ENCODE measurements around the gene TENT4A. TPM values are rescaled to one million over a fixed set of nuclear protein-coding genes. Genes with fewer than 3 reads are reported as not detected.

Gene TENT4A
- total RNA-seq, 1 experiment from 2014 or later, result 51.7 TPM

DNA sequence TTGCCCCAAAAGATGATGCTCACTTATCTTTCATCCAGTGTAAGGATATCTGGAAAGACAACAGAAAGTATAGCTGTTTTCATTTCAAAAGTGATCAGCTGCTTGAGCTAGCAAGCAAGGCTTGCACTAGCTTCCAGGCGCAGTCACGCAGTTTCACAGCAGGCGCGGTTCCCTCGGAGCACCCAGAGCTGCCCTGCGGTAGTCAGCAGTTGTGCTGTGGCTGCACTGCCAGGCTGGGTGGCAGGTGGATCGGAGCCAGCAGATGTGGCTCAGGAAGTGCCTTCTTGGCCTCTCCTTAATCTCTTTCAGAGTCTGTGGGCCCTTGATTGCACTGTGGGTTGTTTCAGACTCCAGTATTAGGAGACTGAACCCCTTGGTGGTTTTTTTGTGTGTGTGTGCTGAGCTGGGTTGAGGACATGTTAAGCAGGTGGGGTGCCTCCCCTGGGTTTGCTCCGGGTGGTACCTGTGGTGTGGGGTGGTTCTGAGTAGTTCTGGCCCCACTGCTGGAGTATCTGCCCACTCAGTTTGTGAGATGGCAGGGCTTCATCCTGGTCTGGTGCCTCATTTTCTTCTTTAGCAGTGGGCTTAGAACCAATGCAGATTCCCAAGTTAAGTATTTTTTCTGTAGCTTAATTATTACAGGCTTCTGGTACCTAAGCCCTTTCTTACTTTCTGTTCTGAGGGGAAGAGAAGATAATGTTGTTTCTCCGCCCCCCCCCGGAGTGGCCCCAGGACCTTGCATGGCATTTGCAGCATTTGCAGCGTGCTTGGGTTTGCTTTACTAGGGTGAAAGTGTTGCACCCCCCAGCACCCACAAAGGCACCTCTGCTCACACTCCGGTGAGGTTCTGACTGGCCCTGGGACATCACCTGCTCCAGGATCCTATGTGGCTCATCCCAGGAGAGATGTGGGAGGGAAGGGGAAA lies 16.4 kb downstream of the TENT4A start:
- Histone ChIP-seq H3K4me1 (ENCODE audit: insufficient read depth, low read length, poor library complexity, severe bottlenecking) (peaks cover 70% of the 10 kb centered on the region), H3K36me3 (ENCODE audit: insufficient read depth, low read length, poor library complexity, severe bottlenecking) (no peaks in the 10 kb centered on the region), H3K27ac (ENCODE audit: low read depth, low read length, poor library complexity, severe bottlenecking) (peak overlapping the region; percentile 52), H3K27me3 (replicated peaks; ENCODE audit: insufficient read depth, low read depth, low read length, poor library complexity) (no peaks in the 10 kb centered on the region), H3K4me3 (ENCODE audit: low read depth, low read length, poor library complexity, severe bottlenecking) (peak overlapping the region; percentile 6), H3K9me3 (ENCODE audit: low read depth, low read length, poor library complexity, severe bottlenecking) (no peaks in the 10 kb centered on the region)
- intact Hi-C loops (cut with micrococcal nuclease; ENCODE audit: unreplicated experiment), result no loop called here
- ChIA-PET POLR2A (ENCODE audit: low non-redundant PET) (no interaction called here), CTCF (no interaction called here)
- no TSS peak for BruUV-seq (replicated peaks)
- TF ChIP-seq EZH2 (IDR thresholded peaks at IDR 0.05; ENCODE audit: borderline replicate concordance, low read depth, low read length, poor library complexity, severe bottlenecking), result no peak
- TF ChIP-seq CTCF (conservative IDR thresholded peaks at IDR 0.05; ENCODE audit: low read depth, low read length), result no peak
- peak; percentile 51 for DNase-seq (ENCODE audit: low spot score)

DNA sequence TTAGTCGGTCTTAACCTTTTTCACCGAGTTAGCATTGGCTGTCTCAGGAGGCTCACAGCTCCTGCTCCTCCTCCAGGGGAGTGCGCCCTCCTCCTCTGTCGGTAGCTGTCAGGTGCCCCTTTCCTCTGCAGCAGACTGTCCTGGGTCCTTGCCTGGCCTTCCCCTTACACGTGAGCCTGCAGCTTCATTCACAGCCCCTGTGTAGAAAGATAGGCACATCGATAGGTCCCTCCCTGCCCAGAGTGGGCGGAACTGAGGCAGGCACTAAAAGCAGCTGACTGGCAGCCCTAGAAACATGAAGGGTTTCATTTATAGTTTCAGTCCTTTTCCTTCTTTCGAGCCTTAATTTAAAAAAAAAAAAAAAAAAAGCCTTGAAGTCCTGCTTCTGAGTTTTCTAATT lies 17.2 kb downstream of the TENT4A start:
- H3K4me1 ChIP-seq (ENCODE audit: insufficient read depth, low read length, poor library complexity, severe bottlenecking), result peaks cover 70% of the 10 kb centered on the region
- intact Hi-C loops (cut with micrococcal nuclease; ENCODE audit: unreplicated experiment), result no loop called here
- BruUV-seq (replicated peaks), result no TSS peak
- POLR2A ChIA-PET (ENCODE audit: low non-redundant PET), result no interaction called here
- TF ChIP-seq CTCF (conservative IDR thresholded peaks at IDR 0.05; ENCODE audit: low read depth, low read length) (no peak), EZH2 (IDR thresholded peaks at IDR 0.05; ENCODE audit: borderline replicate concordance, low read depth, low read length, poor library complexity, severe bottlenecking) (no peak)
- CTCF ChIA-PET, result no interaction called here
- no peak overlapping the region for H3K27ac ChIP-seq (ENCODE audit: low read depth, low read length, poor library complexity, severe bottlenecking)
- H3K9me3 ChIP-seq (ENCODE audit: low read depth, low read length, poor library complexity, severe bottlenecking), result no peaks in the 10 kb centered on the region
- no peak for DNase-seq (ENCODE audit: low spot score)
- H3K27me3 ChIP-seq (replicated peaks; ENCODE audit: insufficient read depth, low read depth, low read length, poor library complexity), result no peaks in the 10 kb centered on the region
- H3K4me3 ChIP-seq (ENCODE audit: low read depth, low read length, poor library complexity, severe bottlenecking), result no peak overlapping the region
- H3K36me3 ChIP-seq (ENCODE audit: insufficient read depth, low read length, poor library complexity, severe bottlenecking), result no peaks in the 10 kb centered on the region

- ChIA-PET POLR2A (ENCODE audit: low non-redundant PET) (no interaction called here), CTCF (no interaction called here)
- H3K9me3 ChIP-seq (ENCODE audit: low read depth, low read length, poor library complexity, severe bottlenecking), result no peaks in the 10 kb centered on the region
- TF ChIP-seq CTCF (conservative IDR thresholded peaks at IDR 0.05; ENCODE audit: low read depth, low read length) (no peak), EZH2 (IDR thresholded peaks at IDR 0.05; ENCODE audit: borderline replicate concordance, low read depth, low read length, poor library complexity, severe bottlenecking) (no peak)
- H3K36me3 ChIP-seq (ENCODE audit: insufficient read depth, low read length, poor library complexity, severe bottlenecking), result no peaks in the 10 kb centered on the region
- H3K4me3 ChIP-seq (ENCODE audit: low read depth, low read length, poor library complexity, severe bottlenecking), result no peak overlapping the region
- BruUV-seq (replicated peaks), result no TSS peak
- no peak for DNase-seq (ENCODE audit: low spot score)
- no peak overlapping the region for H3K27ac ChIP-seq (ENCODE audit: low read depth, low read length, poor library complexity, severe bottlenecking)
- H3K4me1 ChIP-seq (ENCODE audit: insufficient read depth, low read length, poor library complexity, severe bottlenecking), result peaks cover 70% of the 10 kb centered on the region
- intact Hi-C loops (cut with micrococcal nuclease; ENCODE audit: unreplicated experiment), result no loop called here
- no peaks in the 10 kb centered on the region for H3K27me3 ChIP-seq (replicated peaks; ENCODE audit: insufficient read depth, low read depth, low read length, poor library complexity)
Measured at GRCh38 chr5:6730807-6731206, 17.6 kb downstream of the TENT4A start.
